GM12801 (cell line): ENCODE measurements around the gene PARD3.

Experiments used
- TF ChIP-seq, protein P1 (sequence below): IDR thresholded peaks from one replicate; pipeline ENCODE4 v1.5.1; 2011; ENCODE audit warnings: control low read depth; ENCODE audit not compliant: insufficient read length; ENCODE audit errors: extremely low read depth

The PARD3 gene

DNA sequence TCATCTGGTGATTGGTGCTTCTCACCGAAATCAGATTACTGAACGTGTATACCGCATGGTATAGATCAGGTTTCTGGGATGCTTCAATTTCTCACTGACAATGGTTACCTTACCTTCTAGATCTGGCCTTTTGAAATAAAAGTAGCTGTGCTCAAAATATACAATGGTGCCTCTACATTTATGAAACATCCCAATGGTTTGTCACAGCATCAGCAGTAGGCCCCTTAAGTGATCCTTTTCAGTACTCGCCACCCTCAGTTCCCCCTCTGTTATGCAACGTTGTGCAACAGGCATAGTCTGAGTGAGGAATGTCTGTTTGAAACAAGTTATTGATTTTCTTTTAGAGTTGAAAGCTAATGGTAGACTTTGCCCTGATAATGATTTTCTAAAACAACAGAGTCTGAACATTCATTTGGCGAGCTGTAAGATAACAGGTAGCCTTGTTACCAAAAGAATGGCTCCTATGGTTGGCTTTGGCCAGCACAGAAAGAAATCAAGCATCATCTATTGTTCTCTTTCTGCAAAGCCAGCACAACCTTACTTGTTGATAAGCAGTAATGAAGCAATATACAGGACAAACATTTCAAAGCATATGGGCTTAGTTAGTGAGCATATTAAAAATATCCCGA lies 693.9 kb downstream of the PARD3 start:
- TF ChIP-seq, protein P1, sequence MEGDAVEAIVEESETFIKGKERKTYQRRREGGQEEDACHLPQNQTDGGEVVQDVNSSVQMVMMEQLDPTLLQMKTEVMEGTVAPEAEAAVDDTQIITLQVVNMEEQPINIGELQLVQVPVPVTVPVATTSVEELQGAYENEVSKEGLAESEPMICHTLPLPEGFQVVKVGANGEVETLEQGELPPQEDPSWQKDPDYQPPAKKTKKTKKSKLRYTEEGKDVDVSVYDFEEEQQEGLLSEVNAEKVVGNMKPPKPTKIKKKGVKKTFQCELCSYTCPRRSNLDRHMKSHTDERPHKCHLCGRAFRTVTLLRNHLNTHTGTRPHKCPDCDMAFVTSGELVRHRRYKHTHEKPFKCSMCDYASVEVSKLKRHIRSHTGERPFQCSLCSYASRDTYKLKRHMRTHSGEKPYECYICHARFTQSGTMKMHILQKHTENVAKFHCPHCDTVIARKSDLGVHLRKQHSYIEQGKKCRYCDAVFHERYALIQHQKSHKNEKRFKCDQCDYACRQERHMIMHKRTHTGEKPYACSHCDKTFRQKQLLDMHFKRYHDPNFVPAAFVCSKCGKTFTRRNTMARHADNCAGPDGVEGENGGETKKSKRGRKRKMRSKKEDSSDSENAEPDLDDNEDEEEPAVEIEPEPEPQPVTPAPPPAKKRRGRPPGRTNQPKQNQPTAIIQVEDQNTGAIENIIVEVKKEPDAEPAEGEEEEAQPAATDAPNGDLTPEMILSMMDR, result no peak

DNA sequence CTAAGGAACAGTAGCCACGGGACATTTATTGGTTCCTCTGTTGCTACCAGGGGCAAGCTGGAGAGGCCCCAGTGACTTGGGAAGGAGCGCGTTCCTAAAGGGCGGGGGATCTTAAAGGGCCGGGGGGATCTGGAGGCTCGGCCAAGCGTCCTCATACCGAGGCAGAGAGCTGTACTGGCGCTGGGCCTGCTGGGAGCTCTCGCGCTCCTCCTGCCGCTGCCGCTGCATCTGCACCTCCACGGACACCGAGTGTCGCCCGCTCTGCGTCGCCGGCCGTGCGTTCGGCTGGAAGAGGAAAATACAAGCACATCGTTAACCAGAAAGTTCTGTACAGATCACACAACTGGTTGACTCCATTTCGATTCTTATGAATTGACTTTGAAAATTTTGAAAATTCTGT lies 695.6 kb downstream of the PARD3 start:
- TF ChIP-seq, protein P1, result no peak

DNA sequence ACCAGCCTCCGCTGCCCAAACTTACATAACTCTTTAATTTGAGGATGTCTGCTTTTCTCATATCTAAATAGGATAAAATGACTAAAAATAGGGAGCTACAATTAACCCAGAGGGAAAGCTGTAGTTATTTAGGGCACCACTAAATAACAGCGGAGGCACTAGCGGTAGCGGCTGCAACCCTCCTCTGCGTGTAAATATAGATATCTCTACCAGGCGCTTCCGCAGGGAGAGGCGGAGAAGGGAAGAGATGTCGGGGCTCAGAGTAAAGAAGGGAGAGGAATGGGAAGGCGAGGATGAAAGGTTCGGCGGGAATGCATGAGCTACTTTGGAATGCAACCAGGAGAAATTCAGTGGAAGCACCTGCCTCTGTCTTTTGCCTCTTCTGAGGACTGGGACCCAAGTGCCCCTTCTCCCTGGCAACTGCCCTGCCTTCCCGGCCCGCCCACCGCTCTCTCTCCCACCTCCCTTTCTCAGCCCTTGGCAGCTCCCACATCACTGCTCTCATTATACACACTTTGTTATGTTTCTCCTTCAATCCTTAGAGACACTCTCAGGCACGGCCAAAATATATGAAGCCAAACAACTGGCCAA lies 698.3 kb downstream of the PARD3 start:
- TF ChIP-seq, protein P1, result no peak

- TF ChIP-seq, protein P1, result no peak
Measured at GRCh38 chr10:34116220-34116641, 698.9 kb downstream of the PARD3 start.

GRCh38 chr10:34114914-34115313 lies 700.2 kb downstream of the PARD3 start:
- TF ChIP-seq, protein P1, result no peak

GRCh38 chr10:34113504-34114225 lies 701.4 kb downstream of the PARD3 start:
- TF ChIP-seq, protein P1, result no peak

- TF ChIP-seq, protein P1, result no peak
Measured at GRCh38 chr10:34112171-34112782, 702.8 kb downstream of the PARD3 start.
